Sigmoid colon (tissue), 4 donors: Measurements from ENCODE around the gene FMO1.

ENCODE experiments used
- CTCF ChIP-seq, 4 experiments: fragments of 450-650 bp in 3 of 4; fragments of 200-600 bp in 1 of 4; IDR thresholded peaks; one replicate each; pipeline ENCODE4 v1.5.1; 2016 to 2019; ENCODE audit warnings: antibody characterized with exemption in 4 of 4, mild to moderate bottlenecking in 3 of 4, moderate library complexity in 2 of 4
- POLR2AphosphoS5 ChIP-seq, 4 donors: sonication (generic); formaldehyde crosslinking; IDR thresholded peaks; one replicate each; pipeline ENCODE4 v1.6.1; 2017; ENCODE audit warnings: antibody characterized with exemption in 4 of 4

- TF ChIP-seq CTCF (IDR thresholded peaks at IDR 0.05) (no peak), POLR2AphosphoS5 (IDR thresholded peaks at IDR 0.05) (no peak)
Measured at GRCh38 chr1:171231326-171231725, 17.0 kb upstream of the FMO1 start.
